ENCODE measurements around the gene PHIP.

PHIP gene

GRCh38 chr6:79031821-79032590 is 46.0 kb downstream of the PHIP start:
- no peak for DNase-seq (ENCODE audit: low spot score)
- in situ Hi-C loops (cut with MboI; ENCODE audit: low pct_unique_long_range_greater_than_20kb, low sequenced_read_pairs, unreplicated experiment) = no loop called here
- TF ChIP-seq CTCF (IDR thresholded peaks at IDR 0.05; ENCODE audit: extremely low read depth, insufficient read depth, missing control alignments) = no peak

GRCh38 chr6:79030511-79030910 is 47.5 kb downstream of the PHIP start:
- in situ Hi-C loops (cut with MboI; ENCODE audit: low pct_unique_long_range_greater_than_20kb, low sequenced_read_pairs, unreplicated experiment) = no loop called here
- DNase-seq (ENCODE audit: low spot score) = no peak
- TF ChIP-seq CTCF (IDR thresholded peaks at IDR 0.05; ENCODE audit: extremely low read depth, insufficient read depth, missing control alignments) = no peak

- in situ Hi-C loops (cut with MboI; ENCODE audit: low pct_unique_long_range_greater_than_20kb, low sequenced_read_pairs, unreplicated experiment) = no loop called here
- no peak for TF ChIP-seq CTCF (IDR thresholded peaks at IDR 0.05; ENCODE audit: extremely low read depth, insufficient read depth, missing control alignments)
- no peak for DNase-seq (ENCODE audit: low spot score)
These were observed 48.0 kb downstream of the PHIP start for GRCh38 chr6:79030023-79030422.

GRCh38 chr6:79028641-79029314 is 49.3 kb downstream of the PHIP start:
- no peak for DNase-seq (ENCODE audit: low spot score)
- TF ChIP-seq CTCF (IDR thresholded peaks at IDR 0.05; ENCODE audit: extremely low read depth, insufficient read depth, missing control alignments) = no peak
- in situ Hi-C loops (cut with MboI; ENCODE audit: low pct_unique_long_range_greater_than_20kb, low sequenced_read_pairs, unreplicated experiment) = no loop called here

GRCh38 chr6:79011940-79012339 is 66.1 kb downstream of the PHIP start:
- in situ Hi-C loops (cut with MboI; ENCODE audit: low pct_unique_long_range_greater_than_20kb, low sequenced_read_pairs, unreplicated experiment) = no loop called here
- no peak for TF ChIP-seq CTCF (IDR thresholded peaks at IDR 0.05; ENCODE audit: extremely low read depth, insufficient read depth, missing control alignments)
- DNase-seq (ENCODE audit: low spot score) = no peak

- no peak for DNase-seq (ENCODE audit: low spot score)
- in situ Hi-C loops (cut with MboI; ENCODE audit: low pct_unique_long_range_greater_than_20kb, low sequenced_read_pairs, unreplicated experiment) = no loop called here
- TF ChIP-seq CTCF (IDR thresholded peaks at IDR 0.05; ENCODE audit: extremely low read depth, insufficient read depth, missing control alignments) = no peak
These were observed 67.6 kb downstream of the PHIP start for GRCh38 chr6:79010422-79010821.
